Skeletal muscle tissue (tissue), 4 donors: ENCODE measurements around the gene PRIMA1. TPM values are rescaled to one million over a fixed set of nuclear protein-coding genes. Genes with fewer than 3 reads are reported as not detected.

Experiments used
- H3K27ac ChIP-seq: one replicate; pipeline ENCODE4 v1.7.0; 2013; ENCODE audit warnings: mild to moderate bottlenecking, low read depth, low read length, inconsistent platforms
- H3K27me3 ChIP-seq, 3 donors: one replicate each; pipeline ENCODE4 v1.7.0; 2013; ENCODE audit warnings: low read length in 3 of 3; ENCODE audit not compliant: control insufficient read depth in 3 of 3, insufficient read depth in 3 of 3
- H3K36me3 ChIP-seq, 3 donors: one replicate each; pipeline ENCODE4 v1.7.0; 2013; ENCODE audit warnings: low read length in 3 of 3; ENCODE audit not compliant: control insufficient read depth in 3 of 3, insufficient read depth in 3 of 3
- H3K4me1 ChIP-seq, 3 donors: one replicate each; pipeline ENCODE4 v1.7.0; 2013; ENCODE audit warnings: low read length in 3 of 3, mild to moderate bottlenecking in 3 of 3; ENCODE audit not compliant: control insufficient read depth in 3 of 3, insufficient read depth in 3 of 3
- H3K4me3 ChIP-seq, 3 donors: one replicate each; pipeline ENCODE4 v1.7.0; 2013; ENCODE audit warnings: low read length in 3 of 3
- H3K9ac ChIP-seq, 3 donors: one replicate each; pipeline ENCODE4 v1.7.0; 2013; ENCODE audit warnings: low read length in 3 of 3, mild to moderate bottlenecking in 3 of 3, moderate library complexity in 2 of 3, low read depth in 1 of 3
- H3K9me3 ChIP-seq, 3 donors: one replicate each; pipeline ENCODE4 v1.7.0; 2013; ENCODE audit warnings: low read length in 3 of 3; ENCODE audit not compliant: control insufficient read depth in 3 of 3
- total RNA-seq: library from RNA; depleted of rRNA; stranded (reverse); fragments of >200 nt; gene quantifications from one replicate; pipeline ENCODE4 v1.2.3, GENCODE V29; 2014
- donor health status: Osteomylitis.

Gene PRIMA1
- total RNA-seq, 1 donor from 2014 or later = 0.52 TPM

- Histone ChIP-seq H3K9me3 (no peaks in the 10 kb centered on the region), H3K27me3 (no peaks in the 10 kb centered on the region), H3K36me3 (no peaks in the 10 kb centered on the region), H3K4me3 (no peak overlapping the region), H3K9ac (no peak overlapping the region), H3K27ac (no peak overlapping the region), H3K4me1 (no peaks in the 10 kb centered on the region)
Measured at GRCh38 chr14:93686268-93686667, 102.0 kb downstream of the PRIMA1 start.

GRCh38 chr14:93685121-93685895 lies 103.0 kb downstream of the PRIMA1 start:
- no peaks in the 10 kb centered on the region for H3K9me3 ChIP-seq
- H3K4me3 ChIP-seq = no peak overlapping the region
- H3K27ac ChIP-seq = no peak overlapping the region
- no peaks in the 10 kb centered on the region for H3K27me3 ChIP-seq
- no peaks in the 10 kb centered on the region for H3K36me3 ChIP-seq
- no peak overlapping the region for H3K9ac ChIP-seq
- no peaks in the 10 kb centered on the region for H3K4me1 ChIP-seq

- H3K36me3 ChIP-seq = no peaks in the 10 kb centered on the region
- H3K27me3 ChIP-seq = no peaks in the 10 kb centered on the region
- H3K4me3 ChIP-seq = no peak overlapping the region
- H3K9me3 ChIP-seq = no peaks in the 10 kb centered on the region
- no peak overlapping the region for H3K9ac ChIP-seq
- no peaks in the 10 kb centered on the region for H3K4me1 ChIP-seq
- H3K27ac ChIP-seq = no peak overlapping the region
Measured at GRCh38 chr14:93683226-93683625, 105.1 kb downstream of the PRIMA1 start.

GRCh38 chr14:93682459-93682858 lies 105.8 kb downstream of the PRIMA1 start:
- H3K27me3 ChIP-seq = no peaks in the 10 kb centered on the region
- no peaks in the 10 kb centered on the region for H3K36me3 ChIP-seq
- no peak overlapping the region for H3K27ac ChIP-seq
- H3K9me3 ChIP-seq = no peaks in the 10 kb centered on the region
- no peaks in the 10 kb centered on the region for H3K4me1 ChIP-seq
- no peak overlapping the region for H3K4me3 ChIP-seq
- no peak overlapping the region for H3K9ac ChIP-seq

- Histone ChIP-seq H3K27ac (no peak overlapping the region), H3K9ac (no peak overlapping the region), H3K9me3 (no peaks in the 10 kb centered on the region), H3K4me1 (peaks cover 0 to 5% (median 0%) of the 10 kb centered on the region in 3 donors), H3K4me3 (no peak overlapping the region), H3K36me3 (no peaks in the 10 kb centered on the region), H3K27me3 (no peaks in the 10 kb centered on the region)
Measured at GRCh38 chr14:93676416-93676958, 111.8 kb downstream of the PRIMA1 start.

GRCh38 chr14:93675651-93676050 lies 112.6 kb downstream of the PRIMA1 start:
- H3K9me3 ChIP-seq = no peaks in the 10 kb centered on the region
- no peak overlapping the region for H3K4me3 ChIP-seq
- no peaks in the 10 kb centered on the region for H3K36me3 ChIP-seq

GRCh38 chr14:93674343-93674742 lies 113.9 kb downstream of the PRIMA1 start:
- Histone ChIP-seq H3K4me1 (peaks cover 0 to 5% (median 0%) of the 10 kb centered on the region in 3 donors), H3K4me3 (no peak overlapping the region), H3K9ac (no peak overlapping the region), H3K27me3 (no peaks in the 10 kb centered on the region), H3K9me3 (no peaks in the 10 kb centered on the region), H3K27ac (no peak overlapping the region), H3K36me3 (no peaks in the 10 kb centered on the region)

More at GRCh38 chr14:93675651-93676050, 112.6 kb downstream of the PRIMA1 start:
- Histone ChIP-seq H3K4me1 (peaks cover 0 to 5% (median 0%) of the 10 kb centered on the region in 3 donors), H3K27me3 (no peaks in the 10 kb centered on the region), H3K27ac (no peak overlapping the region), H3K9ac (no peak overlapping the region)

GRCh38 chr14:93669632-93670031 lies 118.7 kb downstream of the PRIMA1 start:
- Histone ChIP-seq H3K27ac (no peak overlapping the region), H3K4me1 (peaks cover 0 to 5% (median 0%) of the 10 kb centered on the region in 3 donors), H3K36me3 (no peaks in the 10 kb centered on the region), H3K9me3 (peaks cover 0 to 9% (median 0%) of the 10 kb centered on the region in 3 donors), H3K27me3 (no peaks in the 10 kb centered on the region), H3K4me3 (no peak overlapping the region), H3K9ac (no peak overlapping the region)

Other genes with a start within 250 kb of the PRIMA1 start
- not detected for gene FAM181A, start 138.9 kb upstream of the PRIMA1 start, total RNA-seq
- gene ASB2, start 188.1 kb upstream of the PRIMA1 start, total RNA-seq = 16.2 TPM
- not detected for gene CCDC197, start 208.8 kb upstream of the PRIMA1 start, total RNA-seq
- 1.0 TPM for gene OTUB2, start 237.9 kb upstream of the PRIMA1 start, total RNA-seq